ENCODE results near the gene TRIM34.
"Not testable (repeated sequence)": the region's sequence is repeated elsewhere in the genome, so short reads cannot be mapped to it uniquely, and the experiment has no call there.

TRIM34 gene

GRCh38 chr11:5624489-5625279 lies at the start of gene TRIM34:
Gene TRIM34 (plus strand): TSS chr11:5625001. CDS start chr11:5632332, 7,331 bp downstream.
- peak; percentile 33 to 95 for DNase-seq

GRCh38 chr11:5575152-5575551 lies 49.6 kb upstream of the TRIM34 start:
- no peak for DNase-seq

DNA sequence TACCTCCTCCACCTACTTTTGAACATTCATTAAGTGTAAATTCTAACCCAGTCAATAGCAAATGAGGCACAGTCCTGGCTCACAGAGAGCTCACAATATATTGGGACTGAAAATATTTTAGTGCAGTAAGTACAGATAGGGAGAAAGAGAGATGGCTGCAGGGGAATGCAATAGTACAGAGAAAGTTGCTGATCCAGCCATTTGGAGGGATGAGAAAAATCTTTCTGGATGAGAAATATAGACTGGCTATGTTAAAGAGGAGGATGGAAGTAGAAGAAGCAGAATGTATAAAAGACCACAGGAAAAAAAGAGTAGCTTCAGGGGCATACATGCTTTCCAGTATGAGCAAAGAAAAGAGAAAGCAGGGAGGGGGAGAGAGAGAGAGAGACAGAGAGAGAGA lies 47.7 kb upstream of the TRIM34 start:
- DNase-seq: no peak

DNA sequence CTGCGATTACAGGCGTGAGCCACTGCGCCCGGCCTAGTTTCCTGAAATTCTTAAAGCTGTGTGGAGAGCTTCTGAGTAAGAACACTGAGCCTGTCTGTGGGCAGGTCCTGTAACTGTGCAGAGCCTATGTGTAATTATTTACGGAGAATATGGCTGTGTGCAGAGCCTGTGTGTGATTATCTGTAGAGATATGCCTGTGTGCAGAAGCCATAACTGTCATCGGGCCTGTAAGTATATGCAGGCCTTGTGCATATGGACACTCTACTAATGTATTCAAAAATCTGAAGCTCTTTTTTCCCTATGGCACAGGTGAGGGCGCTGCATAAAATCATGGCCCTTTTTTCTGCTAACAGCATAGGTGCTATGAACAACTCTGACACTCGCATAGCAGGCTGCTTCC lies 44.2 kb upstream of the TRIM34 start, which contains the start of gene OR52B6:
Gene OR52B6, plus strand, starts transcription at position 301 of the 400 bp plus-strand sequence. Its CDS starts 0 bp downstream, at position 301.
- DNase-seq: no peak

GRCh38 chr11:5581014-5581413 lies 43.8 kb upstream of the TRIM34 start:
- DNase-seq: no peak

GRCh38 chr11:5584458-5584857 lies 40.3 kb upstream of the TRIM34 start:
- not testable (repeated sequence) for DNase-seq

DNA sequence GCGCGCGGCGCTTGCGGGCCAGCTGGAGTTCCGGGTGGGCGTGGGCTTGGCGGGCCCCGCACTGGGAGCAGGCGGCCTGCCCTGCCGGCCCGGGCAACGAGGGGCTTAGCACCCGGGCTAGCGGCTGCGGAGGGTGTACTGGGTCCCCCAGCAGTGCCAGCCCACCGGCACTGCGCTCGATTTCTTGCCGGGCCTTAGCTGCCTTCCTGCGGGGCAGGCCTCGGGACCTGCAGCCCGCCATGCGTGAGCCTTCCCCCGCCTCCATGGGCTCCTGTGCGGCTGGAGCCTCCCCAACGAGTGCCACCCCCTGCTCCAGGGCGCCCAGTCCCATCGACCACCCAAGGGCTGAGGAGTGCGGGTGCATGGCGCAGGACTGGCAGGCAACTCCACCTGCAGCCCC lies 34.9 kb upstream of the TRIM34 start:
- DNase-seq: not testable (repeated sequence)

DNA sequence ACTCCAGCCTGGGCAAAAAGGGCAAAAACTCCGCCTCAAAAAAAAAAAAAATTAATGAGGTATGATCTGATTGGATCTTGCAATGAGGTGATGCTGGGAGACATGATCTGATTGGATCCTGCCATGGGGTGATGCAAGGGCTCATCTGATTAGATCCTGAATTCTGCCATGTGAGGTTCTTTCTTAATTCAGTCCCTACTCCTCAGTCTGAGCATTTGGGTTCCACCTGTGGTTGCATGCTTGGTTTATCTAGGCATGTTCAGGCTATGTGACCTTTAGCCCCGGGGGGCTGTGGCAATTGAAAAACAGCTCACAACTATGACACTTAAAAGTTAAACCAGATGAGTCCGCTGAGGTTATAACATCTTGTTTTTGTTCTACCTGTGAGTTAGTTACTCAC lies 33.2 kb upstream of the TRIM34 start:
- DNase-seq: no peak

- DNase-seq: no peak
Measured at GRCh38 chr11:5592615-5593014, 32.2 kb upstream of the TRIM34 start.

DNA sequence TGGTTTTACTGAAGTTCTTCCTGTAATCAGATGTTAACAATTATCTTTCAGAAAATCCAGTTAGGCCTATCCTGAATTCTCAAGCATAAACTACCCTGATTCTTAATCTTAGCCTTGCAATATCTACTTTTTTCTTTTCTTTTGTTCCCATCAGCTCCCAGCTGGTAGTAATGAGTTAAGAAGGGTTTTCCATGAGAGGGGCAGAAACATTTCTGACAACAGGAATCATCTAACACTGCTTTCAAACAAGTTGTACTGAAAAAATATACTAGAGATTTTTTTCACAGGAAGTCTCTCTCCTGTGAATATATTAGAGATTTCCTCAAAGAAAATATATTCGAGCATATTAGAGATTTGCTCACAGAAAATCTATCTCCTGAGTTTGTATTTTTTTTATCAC lies 31.7 kb upstream of the TRIM34 start:
- DNase-seq: no peak

GRCh38 chr11:5596607-5597201 lies 28.1 kb upstream of the TRIM34 start, which contains the start of gene TRIM6:
Gene TRIM6 (plus strand): TSS chr11:5596637. CDS start chr11:5596898, 261 bp downstream.
- DNase-seq: no peak

DNA sequence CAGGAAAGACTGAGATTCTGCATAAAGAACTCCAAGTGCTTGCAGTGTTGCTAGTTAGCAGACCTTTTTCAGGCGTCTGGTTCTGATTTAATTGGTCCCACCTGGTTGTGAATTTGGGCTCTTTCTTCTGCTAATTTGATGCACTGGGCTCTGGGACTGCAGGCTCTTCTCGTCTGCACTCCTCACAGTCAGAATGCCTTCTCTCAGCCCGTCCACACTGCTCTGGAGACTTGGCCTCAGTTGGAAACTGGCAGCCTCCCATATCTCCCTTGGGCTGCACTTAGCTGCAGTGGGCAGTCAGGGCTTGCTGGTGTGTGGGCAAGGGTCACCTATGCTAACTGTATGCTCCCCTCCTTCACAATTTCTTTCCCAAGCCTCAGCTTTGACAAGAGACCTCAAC lies 26.8 kb upstream of the TRIM34 start:
- no peak for DNase-seq

DNA sequence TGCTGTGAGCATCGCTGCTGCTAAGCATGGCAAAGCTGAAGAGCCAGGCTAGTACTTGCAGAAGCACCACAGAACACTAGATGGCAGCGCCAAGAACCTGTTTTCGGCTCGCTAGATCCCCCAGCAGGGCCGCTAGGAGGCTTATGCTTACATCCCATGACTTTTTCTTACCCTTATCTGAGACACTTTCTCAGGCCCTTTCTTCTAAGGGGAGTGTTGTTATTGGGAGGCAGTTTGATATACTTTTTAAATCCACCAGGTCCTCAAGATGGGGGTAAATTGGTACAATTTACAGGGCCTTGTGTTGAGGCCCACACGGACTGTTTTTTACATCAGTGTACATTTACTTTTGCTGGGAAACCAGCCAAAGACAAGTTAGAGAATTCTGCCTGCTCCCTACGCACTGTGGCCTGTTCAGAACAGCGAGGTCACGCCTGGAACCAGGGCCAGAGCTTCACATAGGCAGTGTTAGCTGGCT lies 24.4 kb upstream of the TRIM34 start:
- DNase-seq: no peak

DNA sequence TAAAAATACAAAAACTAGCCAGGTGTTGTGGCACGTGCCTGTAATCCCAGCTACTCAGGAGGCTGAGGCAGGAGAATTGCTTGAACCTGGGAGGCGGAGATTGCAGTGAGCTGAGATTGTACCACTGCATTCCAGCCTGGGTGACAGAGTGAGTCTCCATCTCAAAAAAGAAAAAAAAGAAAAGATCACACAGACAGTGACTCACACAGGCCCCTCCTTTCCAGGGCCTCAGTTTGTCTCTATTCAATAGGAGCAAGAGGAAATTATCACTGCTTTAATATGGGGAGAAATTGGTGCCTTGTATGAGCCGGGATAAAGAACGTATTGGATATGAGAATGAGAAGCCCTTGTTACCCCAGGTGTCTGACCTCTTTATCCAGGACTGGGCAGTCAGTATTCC lies 22.0 kb upstream of the TRIM34 start:
- not testable (repeated sequence) for DNase-seq

GRCh38 chr11:5603326-5603725 lies 21.5 kb upstream of the TRIM34 start:
- no peak for DNase-seq

GRCh38 chr11:5604896-5605295 lies 19.9 kb upstream of the TRIM34 start:
- no peak for DNase-seq

DNA sequence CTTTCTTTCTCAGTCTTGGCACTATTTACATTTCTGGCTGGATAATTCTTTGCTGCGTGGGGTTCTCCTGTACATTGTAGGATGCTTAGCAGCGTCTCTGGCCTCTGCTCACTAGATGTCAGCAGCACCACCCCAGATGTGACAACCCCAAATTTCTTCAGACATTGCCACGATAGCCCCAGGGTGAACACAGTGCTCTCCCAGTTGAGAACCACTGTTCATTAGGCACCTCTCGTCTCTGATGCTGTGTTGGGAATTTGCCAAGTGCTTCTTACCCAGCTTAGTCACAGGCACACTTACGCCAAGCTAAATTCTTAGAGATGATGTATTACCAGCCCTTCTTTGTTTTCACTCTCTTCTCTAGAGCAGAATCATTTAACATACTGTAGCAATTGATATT lies 19.0 kb upstream of the TRIM34 start:
- DNase-seq: no peak

GRCh38 chr11:5608808-5609207 lies 16.0 kb upstream of the TRIM34 start:
- no peak for DNase-seq

DNA sequence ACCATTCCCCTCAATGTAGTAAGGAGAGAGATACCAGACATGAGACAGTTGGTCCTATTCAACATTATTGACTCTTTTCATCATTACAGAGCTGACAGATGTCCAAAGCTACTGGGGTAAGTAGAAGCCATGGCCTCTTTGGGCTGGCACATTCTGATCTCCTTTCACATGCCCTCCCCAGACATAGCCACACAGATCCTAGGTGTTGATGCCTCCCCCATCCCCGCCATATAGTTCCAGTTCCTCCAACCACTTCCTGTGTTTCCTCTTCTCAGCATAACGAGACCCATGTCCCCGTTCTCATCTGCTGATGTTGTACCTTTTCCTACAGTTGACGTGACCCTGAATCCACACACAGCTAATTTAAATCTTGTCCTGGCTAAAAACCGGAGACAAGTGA lies 14.4 kb upstream of the TRIM34 start:
- DNase-seq: no peak

DNA sequence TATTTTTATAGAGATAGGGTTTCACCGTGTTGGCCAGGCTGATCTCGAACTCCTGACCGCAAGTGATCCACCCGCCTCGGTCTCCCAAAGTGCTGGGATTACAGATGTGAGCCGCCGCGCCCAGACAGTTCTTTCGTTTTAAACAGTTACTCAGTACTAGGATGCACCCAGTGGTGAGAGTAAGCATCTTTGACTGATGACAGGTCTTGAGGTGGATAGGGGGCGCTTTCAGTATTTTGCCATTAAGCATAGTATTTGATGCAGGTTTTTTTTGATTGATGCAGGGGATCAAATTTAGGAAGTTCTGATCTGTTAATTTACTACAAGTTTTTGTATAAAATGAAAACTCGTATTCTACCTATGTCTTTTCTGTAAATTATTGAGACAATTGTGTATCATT lies 13.2 kb upstream of the TRIM34 start:
- no peak for DNase-seq

DNA sequence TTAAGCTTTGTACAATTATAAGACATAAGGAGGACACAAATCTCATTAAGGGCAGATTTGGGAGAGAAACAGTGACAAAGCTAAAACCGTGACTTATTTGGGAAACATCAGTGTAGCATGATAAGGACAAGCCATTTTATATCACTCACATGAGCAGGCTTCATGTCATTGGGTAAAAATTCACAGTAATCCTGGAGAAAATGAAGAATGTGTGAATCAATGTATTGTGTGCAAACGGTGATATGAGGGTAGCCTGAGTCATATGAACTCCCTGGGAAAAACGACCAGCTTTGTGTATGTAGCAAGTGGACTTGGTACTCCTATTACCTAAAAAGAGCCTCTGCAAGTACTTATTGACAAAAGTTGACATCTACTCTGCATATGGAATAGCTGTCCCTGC lies 6.0 kb upstream of the TRIM34 start:
- no peak for DNase-seq

GRCh38 chr11:5620651-5621521 lies 3.9 kb upstream of the TRIM34 start:
- DNase-seq: no peak

DNA sequence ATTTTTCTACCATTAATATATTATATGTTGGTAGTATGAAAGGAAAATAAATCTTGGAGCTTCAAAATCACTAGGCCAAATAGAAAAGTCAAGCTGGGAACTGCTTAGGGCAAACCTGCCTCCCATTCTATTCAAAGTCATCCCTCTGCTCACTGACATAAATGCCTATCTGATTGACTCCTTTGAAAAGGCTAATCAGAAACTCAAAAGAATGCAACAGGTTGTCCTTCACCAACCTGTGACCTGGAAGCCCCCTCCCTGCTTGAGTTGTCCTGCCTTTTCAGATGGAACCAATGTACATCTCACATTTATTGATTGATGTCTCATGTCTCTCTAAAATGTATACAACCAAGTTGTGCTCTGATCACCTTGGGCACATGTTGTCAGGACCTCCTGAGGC lies 3.2 kb upstream of the TRIM34 start:
- no peak for DNase-seq
